Activated CD8-positive, alpha-beta memory T cell treated with anti-CD3 and anti-CD28 coated beads for 24 hours (primary cell): ENCODE data around the gene MFAP3L.
"Not testable (repeated sequence)": the region's sequence is repeated elsewhere in the genome, so short reads cannot be mapped to it uniquely, and the experiment has no call there.

ENCODE experiments used
- DNase-seq: peaks from one replicate; pipeline ENCODE4 v3.0.0-alpha.2; 2020

The MFAP3L gene

GRCh38 chr4:170026253-170027021 is at the start of gene MFAP3L:
Gene MFAP3L, minus strand, starts transcription at chr4:170026395. Its CDS starts 20,518 bp downstream, at chr4:170005877.
- DNase-seq, result peak; percentile 92

DNA sequence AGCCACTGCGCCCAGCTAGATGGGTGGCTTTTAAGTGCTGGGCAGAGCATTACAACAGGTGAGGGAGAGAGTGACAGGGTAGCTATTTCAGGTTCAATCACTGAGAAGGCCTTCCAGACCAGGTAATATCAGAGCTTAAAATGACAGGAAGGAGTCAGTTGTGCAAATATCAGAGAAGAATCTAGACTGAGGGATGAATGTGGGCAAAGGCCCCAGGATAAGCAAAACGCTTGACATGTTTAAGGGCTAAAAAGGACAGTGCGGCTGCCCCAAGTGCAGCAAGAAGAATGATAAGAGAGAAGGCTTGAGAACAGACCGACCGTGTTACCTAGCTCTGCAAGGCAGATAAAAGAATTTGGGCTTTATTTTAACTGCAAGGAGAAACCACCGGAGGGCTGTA is 45.0 kb upstream of the MFAP3L start:
- no peak for DNase-seq

- DNase-seq, result no peak
These were observed 42.4 kb upstream of the MFAP3L start for GRCh38 chr4:170068438-170069128.

- no peak for DNase-seq
These were observed 33.2 kb upstream of the MFAP3L start for GRCh38 chr4:170059421-170059820.

DNA sequence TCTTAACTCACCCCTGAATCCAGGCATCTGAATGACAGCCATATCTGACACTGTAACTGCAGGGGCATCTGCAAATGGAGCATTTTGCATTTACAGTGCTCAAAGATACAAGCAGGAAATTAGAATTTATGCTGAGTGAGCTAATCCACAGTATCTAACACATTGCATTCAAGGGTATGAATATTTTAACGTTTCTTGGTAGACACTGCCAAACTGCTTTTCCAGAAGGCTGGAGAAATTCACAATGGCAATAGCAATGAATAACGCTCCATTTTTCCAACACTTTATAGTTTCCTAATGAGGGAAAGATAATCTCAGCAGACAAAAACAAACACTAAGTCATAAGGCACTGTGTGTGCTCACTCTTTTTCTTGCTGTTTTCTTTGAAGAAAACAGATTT is 32.6 kb upstream of the MFAP3L start:
- DNase-seq, result no peak

DNA sequence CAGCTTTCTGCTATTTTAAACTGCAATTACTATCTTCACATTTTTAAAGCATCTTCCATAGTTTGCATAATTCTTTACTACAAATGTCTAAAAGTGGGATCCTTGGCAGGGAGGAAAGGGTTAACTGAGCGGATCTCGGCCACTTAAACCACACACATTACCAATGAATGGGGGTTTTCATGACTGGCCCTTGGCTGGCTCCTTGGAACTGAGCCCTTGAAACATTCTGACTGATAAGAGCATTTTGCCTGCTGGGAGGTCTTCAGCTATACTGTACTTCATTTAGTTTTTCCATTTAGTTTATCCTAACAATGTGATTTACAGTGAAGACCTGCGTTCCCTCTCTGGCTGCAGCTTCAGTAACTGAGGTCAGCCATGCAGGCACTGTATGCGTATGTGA is 31.7 kb upstream of the MFAP3L start:
- DNase-seq, result no peak

- no peak for DNase-seq
These were observed 26.7 kb upstream of the MFAP3L start for GRCh38 chr4:170052919-170053318.

- no peak for DNase-seq
These were observed 25.2 kb upstream of the MFAP3L start for GRCh38 chr4:170051402-170051801.

DNA sequence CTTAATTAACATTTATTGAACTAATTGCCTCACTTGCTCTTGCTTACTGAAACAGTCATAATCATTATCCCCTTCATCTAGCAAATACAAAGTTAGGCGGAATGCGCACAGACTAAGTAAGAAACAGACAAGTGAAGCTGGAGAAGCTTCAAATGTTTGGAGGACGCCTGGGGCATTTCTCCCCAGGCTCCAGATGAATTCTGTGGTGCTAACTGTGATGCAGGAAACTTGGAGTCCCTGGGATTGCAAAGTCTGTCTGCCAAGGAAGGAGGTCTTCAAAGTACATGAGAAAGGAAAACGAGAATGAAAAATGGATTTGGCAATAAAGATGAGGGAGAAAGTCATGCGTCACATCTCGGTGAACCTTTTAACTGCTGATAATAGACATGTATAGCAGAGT is 23.6 kb upstream of the MFAP3L start:
- DNase-seq, result no peak

DNA sequence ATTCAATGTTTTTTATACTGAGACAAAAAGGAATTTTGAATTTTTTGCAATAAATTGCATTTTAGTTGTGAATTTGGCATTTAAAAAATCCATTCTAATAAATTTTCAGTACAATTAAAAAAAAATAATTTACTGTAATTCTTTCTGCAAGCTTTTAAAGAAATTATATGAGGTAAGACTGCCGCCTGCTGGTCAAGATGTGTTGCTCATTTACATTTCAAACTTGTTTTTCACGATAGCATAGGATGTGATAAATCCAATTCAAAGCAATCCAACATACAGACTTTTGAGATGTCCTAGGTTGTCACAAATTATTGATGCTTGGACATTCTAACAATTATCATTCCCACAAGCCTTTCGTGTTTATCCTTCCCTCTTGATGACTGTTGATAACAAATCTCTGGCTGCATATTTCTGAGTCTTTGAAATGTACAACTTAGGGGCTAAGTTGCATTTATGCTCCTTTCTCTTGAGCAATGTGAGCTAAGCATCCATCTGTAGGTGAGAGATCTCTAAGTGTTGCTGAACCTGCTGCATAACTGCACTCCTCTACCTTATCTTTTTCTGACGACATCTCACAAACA is 21.7 kb upstream of the MFAP3L start:
- DNase-seq, result peak; percentile 73

DNA sequence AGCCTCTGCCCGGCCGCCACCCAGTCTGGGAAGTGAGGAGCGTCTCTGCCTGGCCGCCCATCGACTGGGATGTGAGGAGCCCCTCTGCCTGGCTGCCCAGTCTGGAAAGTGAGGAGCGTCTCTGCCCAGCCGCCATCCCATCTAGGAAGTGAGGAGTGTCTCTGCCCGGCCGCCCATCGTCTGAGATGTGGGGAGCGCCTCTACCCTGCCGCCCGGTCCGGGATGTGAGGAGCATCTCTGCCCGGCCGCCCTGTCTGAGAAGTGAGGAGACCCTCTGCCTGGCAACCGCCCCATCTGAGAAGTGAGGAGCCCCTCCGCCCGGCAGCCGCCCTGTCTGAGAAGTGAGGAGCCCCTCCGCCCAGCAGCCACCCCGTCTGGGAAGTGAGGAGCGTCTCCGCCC is 20.0 kb upstream of the MFAP3L start:
- not testable (repeated sequence) for DNase-seq

DNA sequence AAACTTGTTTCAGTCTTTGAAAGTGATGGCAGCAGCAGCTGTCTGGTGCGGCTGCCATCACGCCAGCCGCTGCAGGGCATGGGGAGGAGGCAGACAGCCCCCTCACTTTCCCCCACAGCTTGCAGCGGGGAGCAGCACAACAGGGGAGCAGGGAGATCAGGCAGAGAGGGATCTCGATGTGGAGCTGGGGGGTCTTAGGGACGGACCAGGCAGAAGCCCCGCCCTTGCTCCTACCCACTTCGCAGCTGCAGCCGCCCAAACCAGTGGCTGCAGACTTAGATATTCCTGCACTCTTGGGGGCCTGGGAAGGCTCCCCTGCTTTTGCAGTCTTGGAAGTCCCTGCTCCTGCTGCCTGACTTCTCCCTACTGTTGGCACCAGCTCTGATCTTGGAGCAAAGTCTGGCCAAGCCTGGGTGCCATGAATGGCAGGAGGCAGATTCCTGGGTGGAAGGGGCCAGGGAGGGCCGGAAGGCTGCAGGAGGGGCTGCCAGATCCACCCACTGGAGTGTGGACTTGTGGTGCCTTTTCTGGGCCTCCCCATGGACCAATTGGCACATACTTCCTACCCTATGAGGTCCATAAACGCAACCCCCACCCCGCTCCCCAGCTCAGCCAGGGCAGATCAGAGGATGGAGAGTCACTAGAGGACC is 14.0 kb upstream of the MFAP3L start:
- DNase-seq, result no peak

GRCh38 chr4:170038769-170039168 is 12.6 kb upstream of the MFAP3L start:
- DNase-seq, result no peak

GRCh38 chr4:170038232-170038631 is 12.0 kb upstream of the MFAP3L start:
- DNase-seq, result no peak

GRCh38 chr4:170037481-170037880 is 11.3 kb upstream of the MFAP3L start:
- no peak for DNase-seq

DNA sequence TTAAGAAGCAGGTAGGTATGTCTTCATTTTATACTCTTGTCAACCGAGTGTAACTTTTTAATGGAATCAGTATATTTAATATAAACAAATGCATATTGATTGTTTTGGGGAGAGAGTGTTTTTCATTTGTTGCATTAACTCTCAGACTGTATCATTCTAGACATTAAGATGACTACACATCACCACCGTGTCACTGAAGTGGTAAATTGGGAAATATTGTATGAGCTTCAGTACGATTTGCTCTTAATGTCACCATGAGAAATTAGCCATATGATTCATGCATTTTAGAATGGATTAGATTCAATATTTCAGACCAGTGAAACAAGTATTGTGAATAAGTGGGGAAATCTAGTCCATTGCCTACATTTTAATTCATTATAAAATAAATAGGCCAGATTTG is 9.7 kb upstream of the MFAP3L start:
- no peak for DNase-seq

DNA sequence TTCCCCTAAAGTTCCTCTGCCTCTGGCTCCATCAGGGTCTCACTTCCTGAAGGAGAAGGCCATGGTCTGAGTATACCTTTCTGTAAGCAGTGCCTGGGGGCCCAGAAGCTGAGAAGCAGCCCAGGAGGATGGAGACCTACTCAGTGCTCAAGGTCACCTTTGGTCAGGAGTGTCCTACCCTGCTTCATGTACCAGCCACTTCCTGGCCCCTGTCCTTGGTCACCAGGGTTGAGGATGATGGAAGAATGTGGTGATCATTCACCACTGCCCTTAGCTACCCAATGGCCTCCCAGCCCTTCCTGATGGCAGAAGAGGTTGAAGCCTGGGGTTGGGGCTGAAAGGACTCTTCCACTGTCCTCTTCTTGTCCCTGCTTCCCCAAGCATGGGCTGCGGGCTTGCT is 9.0 kb upstream of the MFAP3L start:
- DNase-seq, result no peak

DNA sequence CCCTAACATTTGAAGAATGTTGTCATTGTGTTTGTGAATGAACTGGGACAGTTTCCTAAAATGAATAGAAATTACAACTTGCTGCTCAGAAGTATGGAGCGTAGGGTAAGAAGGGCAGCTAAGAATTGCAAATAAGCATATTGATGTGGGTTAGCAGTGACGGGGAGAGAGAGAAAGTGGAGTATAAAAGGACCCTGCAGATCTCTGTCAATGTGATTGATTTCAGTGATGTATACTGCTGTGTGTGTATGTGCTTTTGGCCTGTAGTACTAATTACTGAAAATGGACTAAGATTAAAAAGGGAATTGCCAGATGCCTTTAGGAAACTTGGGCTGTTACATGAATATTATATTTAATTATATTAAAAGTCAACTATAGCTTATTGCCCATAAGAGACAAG is 7.8 kb upstream of the MFAP3L start:
- no peak for DNase-seq

DNA sequence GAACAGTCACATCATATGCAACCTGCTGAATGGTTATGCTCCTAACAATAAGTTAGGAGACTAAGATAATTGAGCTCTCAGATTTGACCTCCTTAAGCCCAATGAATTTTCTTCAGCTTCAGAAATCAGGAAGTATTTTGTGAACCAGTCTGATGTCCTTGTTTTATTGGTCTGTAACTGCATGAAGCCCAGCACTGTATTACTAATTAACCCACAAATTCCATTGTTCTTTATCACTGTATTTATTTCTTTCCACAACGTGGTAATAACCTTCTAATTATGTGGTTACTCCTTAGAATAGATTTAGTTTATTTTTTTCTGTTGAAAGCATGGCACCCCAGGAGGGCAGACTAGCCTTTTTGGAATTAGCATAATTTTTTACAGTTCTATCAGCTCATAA is 3.9 kb upstream of the MFAP3L start:
- DNase-seq, result no peak

DNA sequence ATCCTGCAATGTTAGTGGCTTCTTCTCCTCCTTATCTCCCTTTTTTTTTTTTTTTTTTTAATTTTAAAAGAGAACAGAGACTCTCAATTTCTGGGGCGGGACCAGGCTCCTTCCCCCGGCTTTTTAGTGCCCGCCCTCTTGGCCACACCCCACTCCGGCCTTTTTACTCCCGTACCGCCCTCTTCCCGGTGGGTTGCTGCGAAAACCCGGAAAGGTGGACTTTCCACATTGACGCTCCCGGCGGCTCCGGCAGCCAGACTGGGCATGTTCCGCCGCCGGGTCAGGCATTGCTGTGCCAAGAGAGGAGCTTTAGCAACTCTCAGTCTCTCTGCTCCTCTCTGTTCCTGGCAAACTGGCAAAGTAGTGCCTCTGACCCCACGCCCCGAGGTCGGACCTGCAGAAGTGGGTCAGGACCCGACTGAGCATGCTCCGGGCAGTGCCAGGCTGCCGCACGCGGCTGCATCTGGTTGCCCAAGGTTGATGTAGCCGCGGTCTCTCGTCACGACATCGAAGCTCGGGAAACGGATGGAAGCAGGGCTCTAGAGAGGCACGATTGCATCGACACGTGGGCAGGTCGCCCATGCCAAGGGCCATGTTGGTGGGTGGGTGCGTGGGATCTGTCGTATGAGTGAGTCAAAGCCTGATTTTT is 1.1 kb upstream of the MFAP3L start:
- DNase-seq, result peak; percentile 98

GRCh38 chr4:170025523-170026252 is 507 bp downstream of the MFAP3L start:
- DNase-seq, result no peak

DNA sequence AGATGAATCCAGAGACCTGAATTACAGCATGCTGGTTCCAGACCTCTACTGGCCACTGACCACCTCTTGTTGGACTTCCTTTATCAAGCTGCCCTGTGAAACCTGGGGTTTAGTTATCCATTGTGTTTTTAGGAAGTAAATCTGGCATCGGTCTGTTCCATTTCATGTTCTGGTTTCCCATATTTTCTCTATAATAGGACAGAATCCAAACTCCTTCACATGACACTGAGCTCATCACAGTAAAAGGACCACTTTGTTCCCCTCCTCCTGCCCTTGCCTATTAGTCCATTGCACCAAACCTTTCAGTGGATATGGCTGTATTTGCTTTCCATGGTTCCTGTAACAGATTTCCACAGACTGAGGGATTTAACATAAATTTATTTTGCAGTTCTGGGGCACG is 4.0 kb downstream of the MFAP3L start:
- DNase-seq, result no peak
